GM19023 (cell line): ENCODE measurements around the gene NOC2L.
A peak's percentile ranks its signal among the peaks of the same experiment; 100 is the strongest.
"Not testable (repeated sequence)": the region's sequence is repeated elsewhere in the genome, so short reads cannot be mapped to it uniquely, and the experiment has no call there.

Experiments used
- ATAC-seq: cut with Tn5 transposase; IDR thresholded peaks from one replicate; pipeline ENCODE4 v1.9.1; 2021; ENCODE audit warnings: mild to moderate bottlenecking, moderate library complexity; ENCODE audit not compliant: unreplicated experiment

NOC2L gene

GRCh38 chr1:905811-906599, 53.1 kb downstream of the NOC2L start:
- no peak for ATAC-seq

- no peak for ATAC-seq
Measured at GRCh38 chr1:905071-905749, 53.8 kb downstream of the NOC2L start.

- peak; percentile 64 for ATAC-seq
Measured at GRCh38 chr1:904310-904950, 54.6 kb downstream of the NOC2L start.

- no peak for ATAC-seq
Measured at GRCh38 chr1:903721-904271, 55.3 kb downstream of the NOC2L start.

GRCh38 chr1:903305-903704, 55.8 kb downstream of the NOC2L start:
- no peak for ATAC-seq

GRCh38 chr1:902802-903201, 56.3 kb downstream of the NOC2L start:
- no peak for ATAC-seq

GRCh38 chr1:901108-901859, 57.8 kb downstream of the NOC2L start:
- ATAC-seq, result no peak

GRCh38 chr1:899636-900317, 59.3 kb downstream of the NOC2L start:
- no peak for ATAC-seq

GRCh38 chr1:897951-898350, 61.1 kb downstream of the NOC2L start:
- ATAC-seq, result not testable (repeated sequence)

- no peak for ATAC-seq
Measured at GRCh38 chr1:897226-897625, 61.8 kb downstream of the NOC2L start.
